Lower lobe of right lung (tissue), 2 donors: ENCODE results near the gene PMFBP1. TPM values are rescaled to one million over a fixed set of nuclear protein-coding genes. Genes with fewer than 3 reads are reported as not detected.

Source experiments
- ATAC-seq, 2 donors: fragments of 200-7000 bp; cut with Tn5 transposase; one replicate each; pipeline ENCODE4 v1.9.1; 2020 to 2022; ENCODE audit warnings: mild to moderate bottlenecking in 2 of 2, moderate library complexity in 2 of 2
- DNase-seq: peaks from one replicate; pipeline ENCODE4 v3.0.0-alpha.2; 2020
- H3K27ac ChIP-seq: fragments of 200-600 bp; one replicate; pipeline ENCODE4 v1.8.0; 2022
- H3K27me3 ChIP-seq: fragments of 200-600 bp; one replicate; pipeline ENCODE4 v1.8.0; 2022; ENCODE audit warnings: low read depth
- H3K36me3 ChIP-seq: fragments of 200-600 bp; one replicate; pipeline ENCODE4 v1.8.0; 2022; ENCODE audit warnings: mild to moderate bottlenecking
- H3K4me1 ChIP-seq: fragments of 200-600 bp; one replicate; pipeline ENCODE4 v1.8.0; 2022
- H3K4me3 ChIP-seq: fragments of 200-600 bp; one replicate; pipeline ENCODE4 v1.8.0; 2022; ENCODE audit warnings: mild to moderate bottlenecking
- H3K9me3 ChIP-seq: fragments of 200-600 bp; one replicate; pipeline ENCODE4 v1.8.0; 2022
- CTCF ChIP-seq: fragments of 200-600 bp; IDR thresholded peaks from one replicate; pipeline ENCODE4 v1.8.0; 2022; ENCODE audit warnings: antibody characterized with exemption, mild to moderate bottlenecking
- intact Hi-C: fragments of 100-400 bp; cut with DNase I; formaldehyde crosslinking; loops from one replicate; pipeline ENCODE4 v1.11.0; 2022
- total RNA-seq: library from RNA; stranded (reverse); fragmentation: NEBNext Ultra II Directional; extraction: Animal tissue kit (Norgen Biotek cat#: 25700); gene quantifications from one replicate; pipeline ENCODE4 v1.2.1, GENCODE V29; 2021
- donor health status: DM: no; HTN: yes; CAD: no; lungs with severe emphysema.

The PMFBP1 gene
- total RNA-seq, 1 donor from 2014 or later, result 0.62 TPM

GRCh38 chr16:72094266-72094610, 77.7 kb downstream of the PMFBP1 start:
- H3K36me3 ChIP-seq, result peaks cover 47% of the 10 kb centered on the region
- peak overlapping the region; percentile 94 for H3K27ac ChIP-seq
- peak overlapping the region; percentile 98 for H3K4me3 ChIP-seq
- DNase-seq (no peak), ATAC-seq (peak; percentile 17 to 18)
- peaks cover 41% of the 10 kb centered on the region for H3K4me1 ChIP-seq
- H3K9me3 ChIP-seq, result no peaks in the 10 kb centered on the region
- TF ChIP-seq CTCF, result no peak
- intact Hi-C loops, result no loop called here
- H3K27me3 ChIP-seq, result no peaks in the 10 kb centered on the region

GRCh38 chr16:72093448-72094265, 78.3 kb downstream of the PMFBP1 start, which contains the start of the genes DHX38 and TXNL4B:
Gene DHX38 (plus strand): TSS chr16:72093847. CDS start chr16:72096158, 2,311 bp downstream.
Gene TXNL4B (minus strand): TSS chr16:72093620. CDS start chr16:72090749, 2,871 bp downstream.
- ATAC-seq, result peak; percentile 99
- no peak for TF ChIP-seq CTCF
- intact Hi-C loops, result no loop called here
- Histone ChIP-seq H3K4me1 (peaks cover 41% of the 10 kb centered on the region), H3K27ac (peak within 1 kb of the TSS; percentile 94), H3K36me3 (peaks cover 47% of the 10 kb centered on the region), H3K27me3 (no peaks in the 10 kb centered on the region), H3K4me3 (peak within 1 kb of the TSS; percentile 98), H3K9me3 (no peaks in the 10 kb centered on the region)
- DNase-seq, result peak; percentile 95

GRCh38 chr16:72092832-72093447, 79.0 kb downstream of the PMFBP1 start:
- no peak for TF ChIP-seq CTCF
- Histone ChIP-seq H3K4me1 (peaks cover 41% of the 10 kb centered on the region), H3K27ac (peak overlapping the region; percentile 94), H3K27me3 (no peaks in the 10 kb centered on the region), H3K9me3 (no peaks in the 10 kb centered on the region), H3K36me3 (peaks cover 47% of the 10 kb centered on the region), H3K4me3 (peak overlapping the region; percentile 98)
- intact Hi-C loops, result no loop called here
- no peak for DNase-seq
- peak; percentile 50 to 59 for ATAC-seq

- peaks cover 41% of the 10 kb centered on the region for H3K4me1 ChIP-seq
- ATAC-seq, result no peak
- H3K9me3 ChIP-seq, result no peaks in the 10 kb centered on the region
- no peak overlapping the region for H3K4me3 ChIP-seq
- no peak overlapping the region for H3K27ac ChIP-seq
- no peak for DNase-seq
- intact Hi-C loops, result no loop called here
- peaks cover 45% of the 10 kb centered on the region for H3K36me3 ChIP-seq
- TF ChIP-seq CTCF, result no peak
- no peaks in the 10 kb centered on the region for H3K27me3 ChIP-seq
These were observed 80.7 kb downstream of the PMFBP1 start for GRCh38 chr16:72091217-72091616.

- Histone ChIP-seq H3K9me3 (no peaks in the 10 kb centered on the region), H3K36me3 (peaks cover 56% of the 10 kb centered on the region), H3K4me1 (no peaks in the 10 kb centered on the region), H3K27ac (no peak overlapping the region), H3K4me3 (no peak overlapping the region), H3K27me3 (no peaks in the 10 kb centered on the region)
- intact Hi-C loops, result no loop called here
- DNase-seq (no peak), ATAC-seq (no peak)
- TF ChIP-seq CTCF, result no peak
These were observed 87.0 kb downstream of the PMFBP1 start for GRCh38 chr16:72085002-72085401.
